H1 (cell line): ENCODE results near the gene PNO1. TPM values are rescaled to one million over a fixed set of nuclear protein-coding genes. Genes with fewer than 3 reads are reported as not detected.

Experiments
- polyA plus RNA-seq, 7 experiments: library from polyadenylated mRNA; depleted of rRNA in 3 of 7; stranded (reverse) in 5 of 7; unstranded in 2 of 7; fragments of >200 nt in 5 of 7; fragments of 200-250 nt in 2 of 7; gene quantifications; 1 replicate in 5 of 7; 2 replicates in 1 of 7; 4 replicates in 1 of 7; pipeline versions ENCODE4 v1.2.1 to v1.2.3, GENCODE V29; 2011 to 2013; ENCODE audit warnings: missing spikeins in 2 of 7, mixed read lengths in 2 of 7
- total RNA-seq: library from RNA; stranded (reverse); fragmentation: NEBNext Ultra II Directional; extraction: Animal tissue kit (Norgen Biotek cat#: 25700); gene quantifications from 2 replicates; pipeline ENCODE4 v1.2.1, GENCODE V29; 2021
- TF ChIP-seq, protein P1 (sequence below): IDR thresholded peaks from 2 replicates; pipeline ENCODE4 v1.6.1; 2011; ENCODE audit warnings: low read depth, mild to moderate bottlenecking, low read length; ENCODE audit not compliant: insufficient read depth

Gene PNO1
- total and polyA plus RNA-seq, 2 of the 8 experiments (the other 6 are each of a cell fraction or from before 2014, with no cell fraction given), result 18.6 to 33.2 TPM

DNA sequence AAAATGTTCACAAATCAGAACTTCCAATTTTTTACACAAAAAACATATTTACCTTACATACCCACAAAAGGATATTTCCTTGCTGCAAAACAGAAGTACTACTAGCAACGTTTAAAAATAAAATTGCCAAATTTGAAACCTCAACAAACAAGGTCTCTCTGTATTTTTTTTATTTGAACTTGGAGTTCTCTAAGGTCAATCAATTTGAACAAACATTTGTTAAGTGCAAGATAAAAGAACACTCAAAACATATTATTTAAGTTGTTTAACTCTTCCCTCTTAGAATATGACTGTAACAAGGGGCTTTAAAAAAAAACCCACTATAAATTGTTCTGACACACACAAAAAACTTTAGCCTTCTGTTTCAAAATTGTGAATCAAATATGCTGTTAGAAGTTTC lies 29.6 kb downstream of the PNO1 start (continued):
- TF ChIP-seq, protein P1, sequence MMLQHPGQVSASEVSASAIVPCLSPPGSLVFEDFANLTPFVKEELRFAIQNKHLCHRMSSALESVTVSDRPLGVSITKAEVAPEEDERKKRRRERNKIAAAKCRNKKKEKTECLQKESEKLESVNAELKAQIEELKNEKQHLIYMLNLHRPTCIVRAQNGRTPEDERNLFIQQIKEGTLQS, result no peak
